Neuron (in vitro differentiated cells): ENCODE measurements around the gene PCNX3.
"Not testable (repeated sequence)": the region's sequence is repeated elsewhere in the genome, so short reads cannot be mapped to it uniquely, and the experiment has no call there.

Experiments used
- H2AFZ ChIP-seq: one replicate; pipeline ENCODE4 v1.6.1; 2013; ENCODE audit warnings: low read depth, mild to moderate bottlenecking, inconsistent platforms, low read length, moderate library complexity
- H3K27me3 ChIP-seq: one replicate; pipeline ENCODE4 v1.6.1; 2013; ENCODE audit warnings: low read length; ENCODE audit not compliant: insufficient read depth
- H3K36me3 ChIP-seq: one replicate; pipeline ENCODE4 v1.6.1; 2013; ENCODE audit warnings: low read length; ENCODE audit not compliant: insufficient read depth
- H3K4me1 ChIP-seq: one replicate; pipeline ENCODE4 v1.6.1; 2013; ENCODE audit warnings: low read length; ENCODE audit not compliant: insufficient read depth
- H3K4me3 ChIP-seq: 2 replicates; pipeline ENCODE4 v1.5.1; 2013; ENCODE audit warnings: mild to moderate bottlenecking, low read length, moderate library complexity
- H3K9me3 ChIP-seq: one replicate; pipeline ENCODE4 v1.6.1; 2013; ENCODE audit warnings: low read length

The PCNX3 gene

DNA sequence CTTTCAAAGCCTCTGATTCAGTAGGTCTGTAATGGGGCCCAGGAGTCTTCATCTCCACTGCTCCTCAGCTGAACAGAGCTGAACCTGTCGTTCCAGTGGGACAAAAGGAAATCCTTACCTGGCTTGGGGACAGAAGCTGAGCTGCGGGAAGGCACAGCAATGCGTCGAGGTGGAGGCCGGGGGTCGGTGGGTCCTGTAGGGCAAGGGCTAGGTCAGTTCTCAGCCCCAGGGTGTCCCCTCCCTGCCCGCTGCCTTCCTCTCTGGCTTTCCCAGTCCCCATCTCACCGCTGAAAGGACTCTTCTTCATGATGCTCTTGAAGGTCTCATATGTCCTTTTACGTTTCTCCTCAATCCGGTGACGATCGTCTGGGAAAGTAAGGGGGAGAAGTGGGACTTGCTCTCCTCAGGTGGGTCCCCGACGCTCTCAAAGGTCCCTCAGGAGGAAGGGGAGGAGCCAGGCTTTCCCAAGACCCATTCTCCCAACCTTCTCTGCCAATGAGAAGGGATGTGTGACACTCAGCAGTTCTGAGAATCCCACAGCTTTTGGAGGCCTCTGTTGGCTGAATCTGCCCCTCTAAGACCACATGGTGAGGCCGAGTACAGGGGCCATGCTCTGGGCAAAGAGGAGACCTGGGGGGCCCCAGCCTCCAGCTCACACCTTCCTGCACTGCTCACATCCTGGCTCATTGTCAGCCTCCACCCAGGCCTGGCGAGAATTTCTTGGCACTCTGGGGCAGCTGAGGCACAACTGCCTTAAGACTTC lies 40.2 kb downstream of the PCNX3 start:
- H3K4me1 ChIP-seq = peaks cover 16% of the 10 kb centered on the region
- no peaks in the 10 kb centered on the region for H3K27me3 ChIP-seq
- no peaks in the 10 kb centered on the region for H3K9me3 ChIP-seq
- H3K4me3 ChIP-seq = no peak overlapping the region
- H2AFZ ChIP-seq = no peak overlapping the region
- H3K36me3 ChIP-seq = peaks cover 61% of the 10 kb centered on the region

- H3K9me3 ChIP-seq = no peaks in the 10 kb centered on the region
- H3K36me3 ChIP-seq = peaks cover 66% of the 10 kb centered on the region
- H3K4me3 ChIP-seq = no peak overlapping the region
- H2AFZ ChIP-seq = no peak overlapping the region
- H3K4me1 ChIP-seq = peaks cover 19% of the 10 kb centered on the region
- H3K27me3 ChIP-seq = no peaks in the 10 kb centered on the region
Observed at GRCh38 chr11:65657426-65657825, 41.9 kb downstream of the PCNX3 start.

DNA sequence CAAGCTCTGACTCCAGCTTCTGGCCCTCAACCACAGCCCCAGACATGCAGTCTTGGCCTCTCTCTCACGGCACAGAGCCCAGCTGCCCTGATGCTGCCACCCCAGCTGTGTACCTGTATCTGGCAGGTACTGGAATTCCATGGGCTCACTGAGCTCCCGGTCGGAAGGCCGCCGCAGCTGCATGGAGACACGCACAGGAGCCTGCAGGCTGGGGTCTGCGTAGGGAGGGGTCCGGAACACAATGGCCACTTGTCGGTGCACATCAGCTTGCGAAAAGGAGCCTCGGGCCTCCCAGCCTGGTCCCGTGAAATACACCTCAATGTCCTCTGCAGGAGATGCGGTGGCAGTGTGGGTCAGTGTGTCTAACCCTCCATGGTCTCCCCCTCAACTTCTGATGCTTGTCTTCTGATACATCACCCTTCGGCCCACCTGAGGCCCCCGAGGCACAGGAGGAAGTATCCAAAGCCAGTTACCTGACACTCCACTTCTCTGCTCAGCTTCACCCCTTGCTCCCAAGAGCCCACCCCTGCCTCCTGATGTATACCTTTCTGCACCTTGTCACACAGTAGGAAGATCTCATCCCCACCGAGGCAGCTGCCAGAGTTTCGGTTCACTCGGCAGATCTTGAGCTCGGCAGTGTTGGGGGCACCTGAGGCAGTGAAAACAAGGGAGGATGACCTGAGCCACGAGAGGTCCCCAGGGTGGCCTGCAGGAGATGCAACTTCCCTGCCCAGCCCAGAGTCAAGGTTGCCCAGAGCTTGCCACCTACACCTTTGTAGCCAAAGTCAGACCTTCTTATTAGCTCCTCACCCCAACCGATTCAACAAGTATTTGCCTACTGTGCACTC lies 42.8 kb downstream of the PCNX3 start:
- H3K27me3 ChIP-seq = no peaks in the 10 kb centered on the region
- H3K9me3 ChIP-seq = no peaks in the 10 kb centered on the region
- peaks cover 14% of the 10 kb centered on the region for H3K4me1 ChIP-seq
- H3K4me3 ChIP-seq = no peak overlapping the region
- H3K36me3 ChIP-seq = peaks cover 66% of the 10 kb centered on the region
- H2AFZ ChIP-seq = no peak overlapping the region

GRCh38 chr11:65660038-65660437 lies 44.5 kb downstream of the PCNX3 start:
- no peak overlapping the region for H3K4me3 ChIP-seq
- H3K9me3 ChIP-seq = no peaks in the 10 kb centered on the region
- peaks cover 12% of the 10 kb centered on the region for H3K4me1 ChIP-seq
- no peak overlapping the region for H2AFZ ChIP-seq
- H3K36me3 ChIP-seq = peaks cover 56% of the 10 kb centered on the region
- no peaks in the 10 kb centered on the region for H3K27me3 ChIP-seq

- not testable (repeated sequence) for H2AFZ ChIP-seq, H3K27me3 ChIP-seq, H3K9me3 ChIP-seq, H3K4me3 ChIP-seq
- Histone ChIP-seq H3K36me3 (peaks cover 48% of the 10 kb centered on the region), H3K4me1 (peaks cover 12% of the 10 kb centered on the region)
Observed at GRCh38 chr11:65660908-65661307, 45.3 kb downstream of the PCNX3 start.

GRCh38 chr11:65661599-65662246 lies 46.1 kb downstream of the PCNX3 start:
- no peaks in the 10 kb centered on the region for H3K27me3 ChIP-seq
- H3K9me3 ChIP-seq = no peaks in the 10 kb centered on the region
- H3K36me3 ChIP-seq = peaks cover 42% of the 10 kb centered on the region
- H3K4me1 ChIP-seq = peaks cover 12% of the 10 kb centered on the region
- H3K4me3 ChIP-seq = peak overlapping the region; percentile 98
- no peak overlapping the region for H2AFZ ChIP-seq

DNA sequence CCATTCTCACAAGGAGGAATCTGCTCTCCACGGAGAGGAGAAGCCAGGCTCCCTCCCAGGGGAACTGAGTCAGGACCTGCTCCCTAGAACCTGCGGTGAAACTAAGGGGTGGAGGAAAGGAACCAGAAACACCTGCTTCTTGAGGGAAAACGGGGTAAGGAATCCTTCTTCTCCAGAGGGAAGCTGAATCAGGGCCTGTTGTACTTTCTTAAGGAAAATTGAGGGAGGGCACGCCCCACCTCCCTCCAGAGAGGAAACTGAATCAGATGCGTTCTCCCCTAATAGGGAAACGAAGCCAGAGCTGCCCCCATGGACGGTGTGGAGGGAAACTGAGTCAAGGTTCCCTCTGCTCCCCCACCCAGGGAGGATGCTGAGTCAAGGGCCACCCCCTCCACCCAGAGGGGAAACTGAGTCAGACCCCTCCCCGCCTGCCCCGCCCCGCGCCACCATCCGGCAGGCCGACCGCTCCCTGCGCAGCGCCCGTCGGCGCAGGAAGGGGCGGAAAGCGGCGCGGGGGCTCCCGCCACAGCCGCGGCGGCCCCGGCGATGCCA lies 46.7 kb downstream of the PCNX3 start:
- Histone ChIP-seq H3K27me3 (no peaks in the 10 kb centered on the region), H3K4me3 (peak overlapping the region; percentile 98), H2AFZ (peak overlapping the region; percentile 15), H3K9me3 (no peaks in the 10 kb centered on the region), H3K4me1 (peaks cover 12% of the 10 kb centered on the region), H3K36me3 (peaks cover 37% of the 10 kb centered on the region)

GRCh38 chr11:65662799-65663638 lies 47.4 kb downstream of the PCNX3 start, which contains the start of gene RELA:
TSS of gene RELA (minus strand) at chr11:65662916. CDS start at chr11:65662832, 84 bp downstream.
- peak within 1 kb of the TSS; percentile 73 for H2AFZ ChIP-seq
- H3K27me3 ChIP-seq = no peaks in the 10 kb centered on the region
- peak within 1 kb of the TSS; percentile 98 for H3K4me3 ChIP-seq
- no peaks in the 10 kb centered on the region for H3K9me3 ChIP-seq
- H3K36me3 ChIP-seq = peaks cover 30% of the 10 kb centered on the region
- peaks cover 12% of the 10 kb centered on the region for H3K4me1 ChIP-seq

DNA sequence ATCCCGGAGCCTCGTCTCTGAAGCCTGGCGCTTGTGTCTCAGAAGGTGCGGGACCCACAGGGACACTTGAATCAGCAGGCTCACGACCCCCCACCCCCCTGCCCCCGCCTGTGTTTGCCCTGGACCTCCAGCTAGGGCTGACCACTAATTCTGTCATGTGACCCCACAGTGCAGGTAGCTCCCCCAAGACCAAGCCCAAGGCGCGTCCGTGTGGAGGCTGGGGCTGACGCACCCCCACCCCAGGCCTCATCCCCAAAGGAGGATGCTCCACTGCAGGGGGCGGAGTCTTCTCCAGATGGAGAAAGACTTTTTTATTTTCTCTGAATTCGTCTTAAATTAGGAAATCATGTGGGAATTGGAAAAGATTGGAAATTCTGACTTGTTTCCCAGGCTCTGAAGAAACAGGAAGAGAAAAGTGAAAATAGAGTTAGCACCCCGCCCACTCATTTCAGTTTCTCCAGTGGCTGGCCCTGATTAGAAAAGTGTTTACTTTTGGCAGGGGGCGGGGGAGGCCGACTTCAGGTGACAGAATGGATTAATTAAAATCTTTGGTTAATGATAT lies 48.1 kb downstream of the PCNX3 start:
- H3K4me1 ChIP-seq = peaks cover 12% of the 10 kb centered on the region
- no peaks in the 10 kb centered on the region for H3K9me3 ChIP-seq
- H3K36me3 ChIP-seq = peaks cover 23% of the 10 kb centered on the region
- H3K4me3 ChIP-seq = peak overlapping the region; percentile 98
- H2AFZ ChIP-seq = peak overlapping the region; percentile 73
- no peaks in the 10 kb centered on the region for H3K27me3 ChIP-seq

- H3K27me3 ChIP-seq = no peaks in the 10 kb centered on the region
- no peaks in the 10 kb centered on the region for H3K36me3 ChIP-seq
- no peaks in the 10 kb centered on the region for H3K9me3 ChIP-seq
- H3K4me1 ChIP-seq = no peaks in the 10 kb centered on the region
- H3K4me3 ChIP-seq = no peak overlapping the region
- H2AFZ ChIP-seq = no peak overlapping the region
Observed at GRCh38 chr11:65672180-65672860, 56.7 kb downstream of the PCNX3 start.

- no peaks in the 10 kb centered on the region for H3K9me3 ChIP-seq
- no peaks in the 10 kb centered on the region for H3K36me3 ChIP-seq
- H3K4me1 ChIP-seq = no peaks in the 10 kb centered on the region
- no peaks in the 10 kb centered on the region for H3K27me3 ChIP-seq
- no peak overlapping the region for H3K4me3 ChIP-seq
- no peak overlapping the region for H2AFZ ChIP-seq
Observed at GRCh38 chr11:65672982-65673381, 57.4 kb downstream of the PCNX3 start.
